ENCODE results near the gene ZNF236. TPM values are rescaled to one million over a fixed set of nuclear protein-coding genes. Genes with fewer than 3 reads are reported as not detected.

The ZNF236 gene
- total and polyA plus RNA-seq, 7 donors = 0.60 to 26.6 (median 18.9) TPM

GRCh38 chr18:76827205-76828200, 5.1 kb downstream of the ZNF236 start:
- H3K4me3 ChIP-seq = no peak overlapping the region
- DNase-seq = peak; percentile 24
- H3K4me1 ChIP-seq = peaks cover 0 to 24% (median 11%) of the 10 kb centered on the region in 4 donors
- intact Hi-C loops (cut with DNase I) = loop anchor here (10.0 kb wide), 1 partner anchor 333 kb away; the partner anchor contains the start of gene ZNF516
- WGBS, 2 donors = 79 to 84% methylated on average over 11 of the region's 11 CpGs
- H3K9me3 ChIP-seq = no peaks in the 10 kb centered on the region
- H3K27me3 ChIP-seq = no peaks in the 10 kb centered on the region
- peak overlapping the region in 3 of 4 donors; percentile 6 to 55 (median 51) for H3K27ac ChIP-seq
- no peak for TF ChIP-seq POLR2A (IDR thresholded peaks at IDR 0.05)
- no peak for TF ChIP-seq POLR2AphosphoS5 (IDR thresholded peaks at IDR 0.05)
- no peak for TF ChIP-seq EP300 (IDR thresholded peaks at IDR 0.05)
- TF ChIP-seq, protein P1, sequence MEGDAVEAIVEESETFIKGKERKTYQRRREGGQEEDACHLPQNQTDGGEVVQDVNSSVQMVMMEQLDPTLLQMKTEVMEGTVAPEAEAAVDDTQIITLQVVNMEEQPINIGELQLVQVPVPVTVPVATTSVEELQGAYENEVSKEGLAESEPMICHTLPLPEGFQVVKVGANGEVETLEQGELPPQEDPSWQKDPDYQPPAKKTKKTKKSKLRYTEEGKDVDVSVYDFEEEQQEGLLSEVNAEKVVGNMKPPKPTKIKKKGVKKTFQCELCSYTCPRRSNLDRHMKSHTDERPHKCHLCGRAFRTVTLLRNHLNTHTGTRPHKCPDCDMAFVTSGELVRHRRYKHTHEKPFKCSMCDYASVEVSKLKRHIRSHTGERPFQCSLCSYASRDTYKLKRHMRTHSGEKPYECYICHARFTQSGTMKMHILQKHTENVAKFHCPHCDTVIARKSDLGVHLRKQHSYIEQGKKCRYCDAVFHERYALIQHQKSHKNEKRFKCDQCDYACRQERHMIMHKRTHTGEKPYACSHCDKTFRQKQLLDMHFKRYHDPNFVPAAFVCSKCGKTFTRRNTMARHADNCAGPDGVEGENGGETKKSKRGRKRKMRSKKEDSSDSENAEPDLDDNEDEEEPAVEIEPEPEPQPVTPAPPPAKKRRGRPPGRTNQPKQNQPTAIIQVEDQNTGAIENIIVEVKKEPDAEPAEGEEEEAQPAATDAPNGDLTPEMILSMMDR (IDR thresholded peaks at IDR 0.05) = no peak
- H3K36me3 ChIP-seq = no peaks in the 10 kb centered on the region

- 92 to 97% methylated on average over 6 of the region's 6 CpGs for WGBS, 2 donors
- Histone ChIP-seq H3K27ac (no peak overlapping the region), H3K27me3 (no peaks in the 10 kb centered on the region), H3K9me3 (no peaks in the 10 kb centered on the region), H3K4me1 (peaks cover 0 to 21% (median 17%) of the 10 kb centered on the region in 4 donors), H3K4me3 (no peak overlapping the region), H3K36me3 (no peaks in the 10 kb centered on the region)
- TF ChIP-seq POLR2A (IDR thresholded peaks at IDR 0.05) (no peak), POLR2AphosphoS5 (IDR thresholded peaks at IDR 0.05) (no peak), EP300 (IDR thresholded peaks at IDR 0.05) (no peak)
- TF ChIP-seq, protein P1 (IDR thresholded peaks at IDR 0.05) = no peak
- intact Hi-C loops (cut with DNase I) = no loop called here
- no peak for DNase-seq
These were observed 12.0 kb downstream of the ZNF236 start for GRCh38 chr18:76834379-76834778.

DNA sequence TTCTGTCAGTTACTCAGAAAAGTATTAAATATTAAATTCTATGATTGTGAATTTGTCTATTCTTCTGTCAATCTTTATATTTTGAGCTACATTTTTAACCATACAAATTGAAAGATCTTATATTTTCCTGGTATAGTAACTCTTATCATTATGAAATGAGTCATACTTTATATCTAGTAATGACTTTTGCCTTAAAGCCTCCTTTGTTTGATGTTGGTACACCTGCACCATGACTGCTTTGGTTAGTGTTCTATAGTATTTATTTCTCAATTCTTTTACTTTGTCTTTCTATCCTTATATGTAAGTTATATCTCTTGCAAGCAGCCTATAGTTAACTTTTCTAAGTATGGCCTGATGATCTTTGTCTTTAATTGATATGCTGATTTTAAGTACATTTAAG, 13.0 kb downstream of the ZNF236 start:
- Histone ChIP-seq H3K9me3 (no peaks in the 10 kb centered on the region), H3K4me1 (peaks cover 0 to 28% (median 17%) of the 10 kb centered on the region in 4 donors), H3K27ac (no peak overlapping the region), H3K36me3 (no peaks in the 10 kb centered on the region), H3K4me3 (no peak overlapping the region), H3K27me3 (no peaks in the 10 kb centered on the region)
- DNase-seq = no peak
- intact Hi-C loops (cut with DNase I) = no loop called here
- TF ChIP-seq POLR2A (IDR thresholded peaks at IDR 0.05) = no peak
- no peak for TF ChIP-seq EP300 (IDR thresholded peaks at IDR 0.05)
- no peak for TF ChIP-seq POLR2AphosphoS5 (IDR thresholded peaks at IDR 0.05)
- TF ChIP-seq, protein P1 (IDR thresholded peaks at IDR 0.05) = no peak

DNA sequence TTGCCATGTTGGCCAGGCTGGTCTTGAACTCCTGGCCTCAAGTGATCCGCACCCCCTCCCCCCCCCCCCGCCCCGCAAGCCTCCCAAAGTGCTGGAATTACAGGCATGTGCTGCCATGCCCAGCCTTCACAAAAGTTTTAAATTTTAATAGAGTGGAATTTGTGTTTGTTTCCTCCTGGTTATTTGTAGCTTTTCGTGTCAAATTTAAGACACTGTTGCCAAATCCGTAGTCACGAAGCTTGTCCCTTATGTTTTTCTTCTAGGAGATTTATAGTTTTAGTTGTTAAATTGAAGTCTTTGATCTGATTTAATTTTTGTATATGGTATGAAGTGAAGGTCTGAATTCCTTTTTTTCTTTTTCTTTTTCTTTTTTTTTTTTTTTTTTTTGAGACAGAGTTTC, 14.7 kb downstream of the ZNF236 start:
- Histone ChIP-seq H3K4me1 (peaks cover 0 to 28% (median 17%) of the 10 kb centered on the region in 4 donors), H3K4me3 (no peak overlapping the region), H3K27ac (no peak overlapping the region)

More for the DNA sequence above, 14.7 kb downstream of the ZNF236 start:
- H3K36me3 ChIP-seq = no peaks in the 10 kb centered on the region
- no peaks in the 10 kb centered on the region for H3K9me3 ChIP-seq
- H3K27me3 ChIP-seq = no peaks in the 10 kb centered on the region
- no peak for DNase-seq
- intact Hi-C loops (cut with DNase I) = no loop called here
- WGBS, 2 donors = 89 to 91% methylated on average over 6 of the region's 6 CpGs
- TF ChIP-seq POLR2AphosphoS5 (IDR thresholded peaks at IDR 0.05) (no peak), POLR2A (IDR thresholded peaks at IDR 0.05) (no peak), EP300 (IDR thresholded peaks at IDR 0.05) (no peak)
- TF ChIP-seq, protein P1 (IDR thresholded peaks at IDR 0.05) = no peak

Data from sigmoid colon (tissue), 7 donors.